PC-3 (cell line): ENCODE measurements around the gene PTPRN2.

Experiments used
- CTCF ChIP-seq: fragments of 300-600 bp; sonication (generic); conservative IDR thresholded peaks from 2 replicates; pipeline ENCODE4 v1.5.1; 2017; ENCODE audit warnings: antibody characterized with exemption, low read depth, mild to moderate bottlenecking, low read length
- EZH2 ChIP-seq: fragments of 300-600 bp; sonication (generic); IDR thresholded peaks from one replicate; pipeline ENCODE4 v1.6.1; 2017; ENCODE audit warnings: antibody characterized with exemption, mild to moderate bottlenecking, low read length; ENCODE audit not compliant: unreplicated experiment
- EZH2phosphoT487 ChIP-seq: fragments of 300-600 bp; sonication (generic); IDR thresholded peaks from 2 replicates; pipeline ENCODE4 v1.6.1; 2018; ENCODE audit warnings: mild to moderate bottlenecking, antibody characterized with exemption, low read length, borderline replicate concordance

GRCh38 chr7:158395780-158396278 is 191.8 kb downstream of the PTPRN2 start:
- no peak for TF ChIP-seq CTCF
- TF ChIP-seq EZH2: no peak
- TF ChIP-seq EZH2phosphoT487: no peak
